ENCODE data around the gene SLC25A33.
"Not testable (repeated sequence)": the region's sequence is repeated elsewhere in the genome, so short reads cannot be mapped to it uniquely, and the experiment has no call there.

Gene SLC25A33

DNA sequence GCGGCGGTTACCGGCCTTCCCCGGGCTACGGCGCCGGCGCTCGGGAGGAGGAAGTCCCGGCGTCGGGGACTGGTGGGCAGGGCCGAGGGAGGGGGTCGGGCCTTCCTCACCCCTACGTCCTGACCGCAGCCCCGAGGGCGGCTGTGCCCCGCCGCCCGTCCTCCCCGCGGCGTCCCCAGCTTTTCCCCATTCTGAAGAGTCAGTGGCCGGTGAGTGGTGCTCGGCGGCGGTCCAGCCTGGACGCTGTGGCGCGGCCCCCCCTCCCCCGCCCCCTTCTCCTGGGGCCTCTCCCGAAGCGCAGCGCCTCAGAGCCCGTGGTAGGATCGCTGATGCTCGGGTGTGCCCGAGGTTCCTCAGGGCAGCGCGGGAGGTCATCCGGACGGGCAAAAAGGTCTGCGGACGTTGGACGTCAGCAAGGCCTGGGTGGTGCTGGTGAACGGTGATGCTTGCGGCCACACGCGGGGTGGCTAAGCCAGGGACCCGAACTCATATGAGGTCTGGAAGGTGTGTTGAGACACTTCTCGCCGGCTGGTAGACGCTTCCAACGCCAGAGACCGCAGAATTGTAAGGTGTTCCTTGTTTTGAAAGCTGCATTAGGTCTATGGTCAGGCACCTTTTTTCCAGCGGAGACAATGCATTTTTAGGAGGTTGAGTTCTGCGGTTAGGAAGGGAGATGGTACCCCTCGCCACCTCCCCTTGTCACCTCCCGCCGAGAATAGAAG, 725 bp downstream of the SLC25A33 start:
- DNase-seq (ENCODE audit: low read depth) = peak; percentile 47

DNA sequence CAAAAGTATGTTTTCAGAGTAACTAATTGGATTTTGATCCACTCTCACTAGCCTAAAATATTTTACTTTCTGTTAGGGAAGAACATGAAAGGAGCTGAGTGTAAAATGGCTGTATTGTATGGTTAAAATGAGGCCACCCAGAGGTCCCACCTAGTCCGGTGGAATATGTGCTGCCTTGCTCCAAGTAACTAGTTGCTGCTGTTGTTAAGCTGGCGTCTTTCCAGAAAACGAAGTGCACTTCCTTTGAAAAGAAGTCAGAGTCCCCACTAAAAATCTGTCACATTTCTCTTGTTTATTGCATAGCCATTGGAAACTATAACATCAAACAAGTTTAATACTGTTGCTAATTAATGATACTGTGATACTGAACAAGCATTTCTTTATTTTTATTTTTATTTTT, 3.2 kb downstream of the SLC25A33 start:
- DNase-seq (ENCODE audit: low read depth) = peak; percentile 54

DNA sequence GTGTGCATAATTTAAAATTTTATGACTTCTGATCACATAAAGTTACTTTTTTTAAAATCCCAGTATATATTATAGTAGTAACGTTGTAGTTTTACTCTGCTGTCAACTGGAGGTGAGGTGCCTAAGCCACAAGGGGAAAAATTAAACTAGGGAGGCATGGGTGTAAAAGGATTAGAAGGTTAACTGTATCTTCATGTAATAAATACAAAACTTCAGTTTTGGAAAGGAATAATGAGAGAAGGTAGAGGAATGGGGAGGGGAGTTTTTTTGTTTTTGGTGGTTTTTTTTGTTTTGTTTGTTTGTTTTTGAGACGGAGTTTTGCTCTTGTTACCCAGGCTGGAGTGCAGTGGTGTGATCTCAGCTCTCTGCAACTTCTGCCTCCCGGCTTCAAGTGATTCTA, 5.7 kb downstream of the SLC25A33 start:
- no peak for DNase-seq (ENCODE audit: low read depth)

DNA sequence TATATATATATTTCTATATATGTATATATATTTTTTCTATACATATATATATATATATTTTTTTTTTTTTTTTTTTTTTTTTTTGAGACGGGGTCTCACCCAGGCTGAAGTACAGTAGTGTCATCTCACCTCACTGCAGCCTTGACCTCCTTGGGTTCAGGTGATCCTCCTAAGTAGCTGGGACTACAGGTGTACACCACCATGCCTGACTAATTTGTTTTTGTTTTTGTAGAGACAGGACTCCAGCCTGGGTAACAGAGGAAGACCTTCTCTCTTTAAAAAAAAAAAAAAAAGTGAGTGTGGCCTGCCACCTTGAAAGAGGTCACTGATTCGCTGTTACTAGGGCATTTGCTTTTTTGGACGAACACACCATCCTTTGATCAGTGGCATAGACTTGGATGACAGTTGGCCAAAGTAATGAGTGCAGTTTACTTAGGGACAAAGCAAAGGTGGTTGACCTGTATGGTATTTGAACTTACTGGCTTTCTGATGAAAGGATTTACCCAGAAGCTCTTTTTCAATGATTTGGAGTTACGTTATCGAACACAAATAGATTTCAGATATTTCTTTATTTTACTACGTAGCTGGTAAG, 10.8 kb downstream of the SLC25A33 start:
- DNase-seq (ENCODE audit: low read depth) = no peak

DNA sequence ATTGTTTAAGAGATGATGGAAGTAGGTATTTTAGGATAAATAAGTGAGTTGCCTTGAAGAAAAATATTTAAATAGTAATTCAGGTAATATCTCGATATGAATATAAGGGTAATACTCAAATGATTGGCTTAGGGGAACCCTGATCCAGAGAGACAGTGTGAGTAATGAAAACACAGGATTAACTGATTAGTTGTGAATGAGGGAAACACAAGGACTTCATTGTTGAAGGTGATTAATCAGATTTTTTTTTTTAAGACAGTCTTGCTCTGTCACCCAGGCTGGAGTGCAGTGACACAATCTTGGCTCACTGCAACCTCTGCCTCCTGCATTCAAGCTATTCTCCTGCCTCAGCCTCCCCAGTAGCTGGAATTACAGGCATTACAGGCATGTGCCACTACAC, 12.7 kb downstream of the SLC25A33 start:
- no peak for DNase-seq (ENCODE audit: low read depth)

- DNase-seq (ENCODE audit: low read depth) = no peak
Observed at GRCh38 chr1:9553736-9554144, 14.5 kb downstream of the SLC25A33 start.

DNA sequence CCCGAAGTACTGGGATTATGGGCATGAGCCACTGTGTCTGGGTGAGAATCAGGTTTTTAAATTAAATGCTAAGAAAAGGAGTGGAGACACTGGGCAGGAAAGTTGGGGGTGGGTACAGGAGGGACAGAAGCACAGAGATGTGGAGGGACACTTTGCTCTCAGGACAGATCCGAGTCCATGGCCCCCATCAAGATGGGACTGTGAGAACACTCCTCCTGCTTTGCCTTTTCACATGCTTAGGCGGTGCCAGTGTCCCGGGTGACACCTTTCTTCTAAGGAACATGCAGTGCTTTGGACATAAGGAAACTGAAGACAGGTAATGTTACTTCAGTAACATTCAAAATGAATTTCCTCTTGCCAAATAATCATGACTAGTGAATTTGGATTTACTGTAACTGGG, 16.7 kb downstream of the SLC25A33 start:
- no peak for DNase-seq (ENCODE audit: low read depth)

GRCh38 chr1:9557624-9558023, 18.4 kb downstream of the SLC25A33 start:
- DNase-seq (ENCODE audit: low read depth) = no peak

GRCh38 chr1:9558271-9558945, 19.1 kb downstream of the SLC25A33 start:
- DNase-seq (ENCODE audit: low read depth) = no peak

- DNase-seq (ENCODE audit: low read depth) = no peak
Observed at GRCh38 chr1:9558946-9559545, 19.8 kb downstream of the SLC25A33 start.

GRCh38 chr1:9559673-9560072, 20.4 kb downstream of the SLC25A33 start:
- DNase-seq (ENCODE audit: low read depth) = no peak

DNA sequence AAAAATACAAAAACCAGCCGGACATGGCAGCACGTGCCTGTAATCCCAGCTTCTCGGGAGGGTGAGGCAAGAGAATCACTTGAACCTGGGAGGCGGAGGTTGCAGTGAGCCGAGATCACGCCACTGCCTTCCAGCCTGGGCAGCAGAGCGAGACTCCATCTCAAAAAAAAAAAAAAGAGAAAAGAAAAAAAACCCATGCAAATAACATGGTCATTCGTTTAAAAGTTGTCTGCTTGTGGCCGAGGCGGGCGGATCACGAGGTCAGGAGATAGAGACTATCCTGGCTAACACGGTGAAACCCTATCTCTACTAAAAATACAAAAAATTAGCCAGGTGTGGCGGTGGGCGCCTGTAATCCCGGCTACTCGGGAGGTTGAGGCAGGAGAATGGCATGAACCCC, 20.8 kb downstream of the SLC25A33 start:
- DNase-seq (ENCODE audit: low read depth) = not testable (repeated sequence)

GRCh38 chr1:9561429-9561828, 22.2 kb downstream of the SLC25A33 start:
- DNase-seq (ENCODE audit: low read depth) = peak; percentile 97

GRCh38 chr1:9569267-9569666, 30.0 kb downstream of the SLC25A33 start:
- DNase-seq (ENCODE audit: low read depth) = no peak

GRCh38 chr1:9570886-9571529, 31.7 kb downstream of the SLC25A33 start:
- DNase-seq (ENCODE audit: low read depth) = not testable (repeated sequence)

DNA sequence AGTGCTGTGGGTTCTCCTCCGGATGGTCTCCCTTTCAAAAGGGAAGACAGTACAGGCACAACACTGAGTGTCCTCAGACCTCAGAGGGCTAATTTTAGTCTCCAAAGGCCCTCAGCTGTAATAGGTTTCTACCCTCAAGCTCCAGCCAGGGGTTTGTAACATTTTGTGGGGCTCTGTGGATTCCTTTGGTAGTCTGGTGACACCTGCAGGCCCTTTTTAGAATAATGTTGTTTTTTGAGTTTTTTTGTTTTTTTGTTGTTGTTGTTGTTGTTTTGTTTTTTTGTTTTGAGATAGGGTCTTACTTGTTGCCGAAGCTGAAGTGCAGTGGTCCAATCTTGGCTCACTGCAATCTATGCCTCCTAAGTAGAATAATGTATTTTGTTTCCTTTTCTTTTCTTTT, 34.5 kb downstream of the SLC25A33 start:
- DNase-seq (ENCODE audit: low read depth) = no peak

DNA sequence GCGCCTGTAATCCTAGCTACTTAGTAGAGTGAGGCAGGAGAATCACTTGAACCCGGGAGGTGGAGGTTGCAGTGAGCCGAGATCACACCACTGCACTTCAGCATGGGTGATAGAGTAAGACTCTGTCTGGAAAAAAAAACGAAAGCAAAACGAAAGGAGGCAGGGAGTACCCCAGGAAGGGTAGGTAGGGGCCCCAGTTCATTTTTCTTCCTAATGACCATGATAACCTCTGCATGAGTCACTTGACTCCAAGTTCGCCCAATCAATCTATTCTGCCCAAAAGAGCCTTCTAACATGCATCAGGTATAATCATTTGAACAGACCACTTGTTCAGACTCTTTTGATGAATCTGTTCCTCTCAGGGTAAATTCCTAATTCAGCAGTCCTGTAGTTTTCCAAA, 36.2 kb downstream of the SLC25A33 start:
- DNase-seq (ENCODE audit: low read depth) = no peak

DNA sequence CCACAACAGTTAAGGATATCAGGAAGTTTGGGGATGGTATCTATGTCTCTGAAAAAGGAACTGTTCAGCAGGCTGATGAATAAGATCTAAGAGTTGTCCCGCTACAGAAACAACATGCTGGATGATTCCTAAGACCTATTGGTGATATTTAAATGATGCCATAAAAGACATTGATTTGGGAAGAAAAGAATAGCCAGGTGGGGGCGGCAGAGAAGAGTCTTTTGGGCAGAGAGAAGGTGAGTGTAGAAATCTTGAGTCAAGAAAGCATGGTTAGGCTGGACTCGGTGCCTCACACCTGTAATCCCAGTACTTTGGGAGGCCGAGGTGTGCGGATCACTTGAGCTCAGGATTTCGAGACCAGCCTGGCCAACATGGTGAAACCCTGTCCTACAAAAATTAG, 37.6 kb downstream of the SLC25A33 start:
- DNase-seq (ENCODE audit: low read depth) = no peak

DNA sequence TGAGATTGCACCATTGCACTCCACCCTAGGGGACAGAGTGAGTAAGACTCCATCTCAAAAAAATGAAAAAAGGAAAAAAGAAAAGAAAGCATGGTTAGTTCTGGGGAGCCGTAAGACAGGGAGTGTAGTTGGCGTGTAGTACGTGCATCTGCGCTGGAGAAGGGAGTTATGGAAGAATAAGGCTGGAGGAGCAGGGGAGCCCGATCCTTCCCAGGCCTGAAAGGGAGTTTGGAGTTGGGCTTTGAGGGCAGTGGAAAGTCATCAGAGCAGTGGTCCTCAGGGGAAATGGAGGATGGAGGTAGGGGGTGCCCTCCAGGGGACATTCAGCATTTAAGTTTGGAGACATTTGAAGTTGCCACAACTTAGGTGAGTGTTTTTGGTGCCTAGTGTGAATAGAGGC, 38.2 kb downstream of the SLC25A33 start:
- DNase-seq (ENCODE audit: low read depth) = no peak

GRCh38 chr1:9580942-9581341, 41.7 kb downstream of the SLC25A33 start:
- no peak for DNase-seq (ENCODE audit: low read depth)

DNA sequence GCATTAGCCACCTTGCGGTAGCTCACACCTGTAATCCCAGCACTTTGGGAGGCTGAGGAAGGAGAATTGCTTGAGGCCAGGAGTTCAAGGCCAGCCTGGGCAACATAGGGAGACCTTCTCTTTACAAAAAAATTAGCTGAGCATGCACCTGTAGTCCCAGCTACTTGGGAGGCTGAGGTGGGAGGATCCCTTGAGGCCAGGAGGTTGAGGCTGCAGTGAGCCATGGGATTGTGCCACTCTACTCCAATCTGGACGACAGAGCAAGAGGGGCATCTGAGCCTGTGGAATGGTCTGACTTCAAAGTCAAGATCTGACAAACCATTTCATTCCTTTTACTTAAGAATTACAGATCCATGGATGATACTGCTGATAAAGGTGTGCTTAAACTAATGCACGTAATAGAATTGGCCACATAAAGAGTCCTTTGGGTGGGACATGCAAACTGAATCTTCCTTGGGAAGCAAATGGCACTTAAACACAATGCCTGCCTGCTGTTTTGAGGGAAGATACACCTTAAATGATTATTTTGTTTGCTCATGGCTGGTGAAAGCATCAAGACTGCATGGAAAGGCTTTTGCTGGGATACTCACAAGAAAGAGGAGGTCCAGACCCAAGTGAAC, 47.0 kb downstream of the SLC25A33 start:
- no peak for DNase-seq (ENCODE audit: low read depth)

- DNase-seq (ENCODE audit: low read depth) = peak; percentile 84
Observed at GRCh38 chr1:9588551-9589143, 49.4 kb downstream of the SLC25A33 start, which contains the start of gene TMEM201. Gene TMEM201, plus strand, starts transcription at chr1:9588911. Its CDS starts 20 bp downstream, at chr1:9588931.

Data from iris pigment epithelial cell (primary cell).